Liver (tissue), 3 donors: ENCODE data around the gene PGGT1B.

Experiments
- CTCF ChIP-seq: fragments of 150-350 bp; IDR thresholded peaks from 2 replicates; pipeline ENCODE4 v1.5.1; 2017; ENCODE audit warnings: improper control_type of control experiment, low read depth, low read length; ENCODE audit not compliant: missing input control
- EGR1 ChIP-seq, 2 donors: IDR thresholded peaks; 2 replicates each; pipeline ENCODE4 v1.6.1; 2016 to 2018; ENCODE audit warnings: antibody characterized with exemption in 2 of 2, low read depth in 2 of 2
- HNF4G ChIP-seq: IDR thresholded peaks from 2 replicates; pipeline ENCODE4 v1.6.1; 2016; ENCODE audit warnings: antibody characterized with exemption
- JUND ChIP-seq, 2 donors: IDR thresholded peaks; 2 replicates each; pipeline ENCODE4 v1.6.1; 2016; ENCODE audit warnings: antibody characterized with exemption in 2 of 2
- MAX ChIP-seq: IDR thresholded peaks from 2 replicates; pipeline ENCODE4 v1.6.1; 2016; ENCODE audit warnings: antibody characterized with exemption
- NR2F2 ChIP-seq: IDR thresholded peaks from 2 replicates; pipeline ENCODE4 v1.6.1; 2016; ENCODE audit warnings: antibody characterized with exemption
- RXRA ChIP-seq, 2 donors: IDR thresholded peaks; 2 replicates each; pipeline ENCODE4 v1.6.1; 2017 to 2018; ENCODE audit warnings: antibody characterized with exemption in 2 of 2, mild to moderate bottlenecking in 1 of 2
- SP1 ChIP-seq: IDR thresholded peaks from 2 replicates; pipeline ENCODE4 v1.6.1; 2018; ENCODE audit warnings: antibody characterized with exemption, mild to moderate bottlenecking
- TAF1 ChIP-seq: conservative IDR thresholded peaks from 2 replicates; pipeline ENCODE4 v1.6.1; 2016; ENCODE audit warnings: antibody characterized with exemption, mild to moderate bottlenecking
- TF ChIP-seq, protein P1 (sequence below): IDR thresholded peaks from 2 replicates; pipeline ENCODE4 v1.6.1; 2016; ENCODE audit warnings: antibody characterized with exemption
- donor health status: healthy.
- donor health status: healthy.

- TF ChIP-seq CTCF (no peak), JUND (IDR thresholded peaks at IDR 0.05) (no peak), NR2F2 (no peak), SP1 (no peak), TAF1 (no peak), RXRA (IDR thresholded peaks at IDR 0.05) (no peak), MAX (no peak), EGR1 (IDR thresholded peaks at IDR 0.05; ENCODE audit: low read depth in 2 of 2) (no peak), HNF4G (no peak)
- TF ChIP-seq, protein P1, sequence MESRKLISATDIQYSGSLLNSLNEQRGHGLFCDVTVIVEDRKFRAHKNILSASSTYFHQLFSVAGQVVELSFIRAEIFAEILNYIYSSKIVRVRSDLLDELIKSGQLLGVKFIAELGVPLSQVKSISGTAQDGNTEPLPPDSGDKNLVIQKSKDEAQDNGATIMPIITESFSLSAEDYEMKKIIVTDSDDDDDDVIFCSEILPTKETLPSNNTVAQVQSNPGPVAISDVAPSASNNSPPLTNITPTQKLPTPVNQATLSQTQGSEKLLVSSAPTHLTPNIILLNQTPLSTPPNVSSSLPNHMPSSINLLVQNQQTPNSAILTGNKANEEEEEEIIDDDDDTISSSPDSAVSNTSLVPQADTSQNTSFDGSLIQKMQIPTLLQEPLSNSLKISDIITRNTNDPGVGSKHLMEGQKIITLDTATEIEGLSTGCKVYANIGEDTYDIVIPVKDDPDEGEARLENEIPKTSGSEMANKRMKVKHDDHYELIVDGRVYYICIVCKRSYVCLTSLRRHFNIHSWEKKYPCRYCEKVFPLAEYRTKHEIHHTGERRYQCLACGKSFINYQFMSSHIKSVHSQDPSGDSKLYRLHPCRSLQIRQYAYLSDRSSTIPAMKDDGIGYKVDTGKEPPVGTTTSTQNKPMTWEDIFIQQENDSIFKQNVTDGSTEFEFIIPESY, result no peak
Measured at GRCh38 chr5:115267617-115268016, 4.9 kb upstream of the PGGT1B start.
